SIG-M5 treated with dmso at 0.1 percent for 504 hours (cell line): ENCODE data around the gene CYP4F3.
"Not testable (repeated sequence)": the region's sequence is repeated elsewhere in the genome, so short reads cannot be mapped to it uniquely, and the experiment has no call there.

Source experiments
- DNase-seq: peaks from one replicate; lab custom pipeline; 2025; ENCODE audit not compliant: unreplicated experiment; lab: John Stamatoyannopoulos, UW

Gene CYP4F3, protein sequence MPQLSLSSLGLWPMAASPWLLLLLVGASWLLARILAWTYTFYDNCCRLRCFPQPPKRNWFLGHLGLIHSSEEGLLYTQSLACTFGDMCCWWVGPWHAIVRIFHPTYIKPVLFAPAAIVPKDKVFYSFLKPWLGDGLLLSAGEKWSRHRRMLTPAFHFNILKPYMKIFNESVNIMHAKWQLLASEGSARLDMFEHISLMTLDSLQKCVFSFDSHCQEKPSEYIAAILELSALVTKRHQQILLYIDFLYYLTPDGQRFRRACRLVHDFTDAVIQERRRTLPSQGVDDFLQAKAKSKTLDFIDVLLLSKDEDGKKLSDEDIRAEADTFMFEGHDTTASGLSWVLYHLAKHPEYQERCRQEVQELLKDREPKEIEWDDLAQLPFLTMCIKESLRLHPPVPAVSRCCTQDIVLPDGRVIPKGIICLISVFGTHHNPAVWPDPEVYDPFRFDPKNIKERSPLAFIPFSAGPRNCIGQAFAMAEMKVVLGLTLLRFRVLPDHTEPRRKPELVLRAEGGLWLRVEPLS

DNA sequence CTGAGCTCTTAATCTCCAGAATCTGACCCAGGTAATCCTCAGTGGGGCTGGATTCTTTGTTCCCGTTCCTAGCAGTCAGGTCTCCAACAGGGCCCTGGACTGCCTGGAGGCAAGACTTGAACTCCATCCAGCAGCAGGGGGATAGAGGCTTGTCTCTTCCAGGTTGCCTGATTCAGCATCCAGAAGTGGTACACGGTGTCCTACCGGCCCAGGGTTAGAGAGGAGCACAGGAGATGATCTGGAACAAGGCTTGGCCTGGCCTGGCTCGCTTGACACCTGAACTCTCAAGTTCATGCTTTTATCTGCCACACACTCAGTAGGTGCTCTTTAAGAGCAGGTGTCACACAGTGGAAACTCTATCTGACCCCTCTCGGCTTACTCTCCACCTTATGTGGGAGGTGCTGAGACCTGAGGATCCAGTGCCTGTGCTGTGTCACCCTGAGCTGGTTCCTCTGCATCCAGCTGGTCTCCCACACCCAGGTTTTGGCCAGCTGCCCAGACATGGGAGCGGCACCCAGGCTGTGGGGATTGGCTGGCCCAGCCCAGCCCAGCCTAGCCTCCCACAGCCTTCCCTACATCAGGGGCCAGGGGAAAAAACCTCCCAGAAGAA is at the start of gene CYP4F3:
CYP4F3 (plus strand) TSS at position 604 of the 610 bp plus-strand sequence. CDS start 519 bp downstream, outside the sequence.
- DNase-seq, result peak; percentile 40

- DNase-seq, result no peak
Observed at GRCh38 chr19:15591796-15592195, 48.9 kb upstream of the CYP4F3 start.

- not testable (repeated sequence) for DNase-seq
Observed at GRCh38 chr19:15592506-15592905, 48.2 kb upstream of the CYP4F3 start.

GRCh38 chr19:15593766-15594165 is 46.9 kb upstream of the CYP4F3 start:
- DNase-seq, result not testable (repeated sequence)

DNA sequence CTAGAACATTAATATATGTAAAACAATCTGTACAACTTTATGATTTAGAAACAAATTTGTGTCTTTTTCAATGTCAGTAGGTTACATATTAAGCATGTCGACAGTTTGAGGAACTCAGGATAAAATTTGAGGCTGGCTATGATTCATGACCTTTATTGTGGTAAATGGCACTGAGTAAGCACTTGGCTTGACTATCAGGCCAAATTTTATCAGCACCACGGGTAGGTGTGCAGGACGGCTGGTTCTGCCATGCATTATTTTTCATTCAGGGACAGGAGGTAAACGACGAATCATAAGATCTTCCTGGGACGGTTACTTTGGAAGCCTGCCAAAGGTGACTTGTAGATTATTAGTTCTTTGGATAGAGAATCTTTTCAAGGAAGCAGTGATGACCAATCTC is 45.6 kb upstream of the CYP4F3 start:
- DNase-seq, result no peak

DNA sequence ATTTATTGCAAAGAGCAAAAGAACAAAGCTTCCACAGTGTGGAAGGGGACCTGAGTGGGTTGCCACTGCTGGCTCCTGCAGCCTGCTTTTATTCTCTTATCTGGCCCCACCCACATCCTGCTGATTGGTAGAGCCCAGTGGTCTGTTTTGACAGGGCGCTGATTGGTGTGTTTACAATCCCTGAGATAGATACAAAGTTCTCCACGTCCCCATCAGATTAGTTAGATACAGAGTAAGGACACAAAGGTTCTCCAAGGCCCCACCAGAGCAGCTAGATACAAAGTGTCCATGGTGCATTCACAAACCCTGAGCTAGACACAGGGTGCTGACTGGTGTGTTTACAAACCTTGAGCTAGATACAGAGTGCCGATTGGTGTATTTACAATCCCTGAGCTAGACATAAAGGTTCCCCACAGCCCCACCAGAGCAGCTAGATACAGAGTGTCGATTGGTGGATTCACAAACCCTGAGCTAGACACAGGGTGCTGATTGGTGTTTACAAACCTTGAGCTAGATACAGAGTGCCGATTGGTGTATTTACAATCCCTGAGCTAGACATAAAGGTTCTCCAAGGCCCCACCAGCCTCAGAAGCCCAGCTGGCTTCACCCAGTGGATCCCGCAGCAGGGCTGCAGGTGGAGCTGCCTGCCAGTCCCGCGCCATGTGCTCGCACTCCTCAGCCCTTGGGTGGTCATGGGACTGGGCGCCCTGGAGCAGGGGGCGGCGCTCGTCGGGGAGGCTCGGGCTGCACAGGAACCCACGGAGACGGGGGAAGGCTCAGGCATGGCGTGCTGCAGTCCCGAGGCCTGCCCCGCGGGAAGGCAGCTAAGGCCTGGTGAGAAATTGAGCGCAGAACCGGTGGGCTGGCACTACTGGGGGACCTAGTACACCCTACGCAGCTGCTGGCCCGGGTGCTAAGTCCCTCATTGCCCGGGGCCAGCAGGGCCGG is 32.4 kb upstream of the CYP4F3 start:
- DNase-seq, result not testable (repeated sequence)

- DNase-seq, result no peak
Observed at GRCh38 chr19:15609261-15609660, 31.4 kb upstream of the CYP4F3 start.

DNA sequence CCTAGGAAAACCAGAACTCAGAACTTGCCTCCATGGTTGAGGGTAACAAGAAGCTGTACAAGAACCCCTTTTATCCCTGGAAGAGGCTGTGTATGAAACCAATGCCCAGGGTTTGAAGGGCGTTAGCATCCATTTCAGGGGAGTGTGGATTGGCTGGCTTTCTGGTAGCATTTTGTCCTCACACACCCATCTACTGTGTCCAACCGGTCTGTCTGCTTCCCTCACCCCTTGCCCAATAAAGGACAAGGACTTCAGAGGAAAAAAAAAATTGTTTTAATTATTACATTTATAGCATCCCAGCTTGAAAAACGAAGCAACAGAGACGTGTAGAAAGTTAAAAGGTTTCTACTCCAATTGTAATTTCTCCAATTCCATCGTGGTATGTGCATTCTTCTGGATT is 28.4 kb upstream of the CYP4F3 start:
- DNase-seq, result no peak

DNA sequence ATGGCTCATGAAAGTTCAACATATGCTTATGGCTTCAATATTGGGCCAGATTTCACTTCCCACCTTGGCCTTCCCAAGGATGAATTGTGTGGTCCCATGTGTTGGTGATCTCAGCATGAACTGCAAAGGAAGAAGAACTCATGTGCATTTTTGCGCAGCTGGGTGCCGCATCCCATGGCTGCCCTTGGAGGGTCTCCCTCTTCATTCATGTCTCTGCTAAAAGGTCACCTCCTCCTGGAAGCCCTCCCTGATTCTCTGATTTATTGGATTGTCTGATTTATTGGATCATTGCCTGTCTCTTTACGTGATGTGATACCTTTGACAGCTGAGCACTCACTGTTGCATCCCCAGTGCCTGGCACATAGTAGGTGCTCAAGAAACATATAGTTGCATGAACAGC is 27.4 kb upstream of the CYP4F3 start:
- DNase-seq, result no peak

DNA sequence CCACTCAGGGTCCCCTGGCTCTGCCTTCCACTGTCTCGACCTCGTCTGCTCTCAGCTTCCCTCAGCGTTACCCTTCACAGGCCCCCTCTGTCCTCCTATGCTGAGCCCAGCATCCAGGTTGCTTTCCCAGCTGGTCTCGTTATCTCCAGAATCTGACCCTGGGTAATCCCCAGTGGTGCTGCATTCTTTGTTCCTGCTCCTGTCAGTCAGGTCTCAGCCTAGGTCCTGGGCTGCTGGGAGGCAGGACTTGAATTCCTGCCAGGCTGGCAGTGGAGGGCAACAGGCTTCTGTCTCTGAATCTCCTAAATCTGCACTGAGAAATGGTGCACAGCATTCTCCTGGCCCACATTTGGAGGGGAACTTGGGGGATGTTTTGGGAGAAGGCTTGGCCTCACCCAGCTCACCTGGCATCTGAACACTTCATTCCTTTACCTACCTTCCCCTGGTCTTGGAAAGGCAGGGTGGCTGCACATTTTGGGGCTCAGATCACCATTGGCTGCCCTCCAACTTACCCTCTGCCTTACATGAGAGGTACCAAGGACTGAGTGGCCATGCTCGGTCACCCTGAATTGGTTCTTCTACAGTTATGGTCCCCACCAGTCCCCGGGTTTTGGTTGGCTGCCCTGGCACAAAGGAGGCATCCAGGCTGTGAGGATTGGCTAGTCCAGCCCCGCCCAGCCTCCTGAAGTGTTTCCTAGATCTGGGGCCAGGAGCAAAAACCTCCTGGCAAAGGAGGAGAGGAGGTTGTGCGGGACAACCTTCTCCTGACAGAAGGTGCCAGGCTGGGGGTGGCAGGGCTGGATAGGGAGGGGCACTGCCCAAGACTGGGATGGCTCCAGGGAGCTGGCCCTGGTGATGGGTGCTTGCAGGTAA is 26.0 kb upstream of the CYP4F3 start, which contains the start of gene CYP4F8:
CYP4F8 (plus strand) TSS at position 712 of the 873 bp plus-strand sequence. CDS start 399 bp downstream, outside the sequence.
- DNase-seq, result peak; percentile 7

- no peak for DNase-seq
Observed at GRCh38 chr19:15615526-15615925, 25.2 kb upstream of the CYP4F3 start.

DNA sequence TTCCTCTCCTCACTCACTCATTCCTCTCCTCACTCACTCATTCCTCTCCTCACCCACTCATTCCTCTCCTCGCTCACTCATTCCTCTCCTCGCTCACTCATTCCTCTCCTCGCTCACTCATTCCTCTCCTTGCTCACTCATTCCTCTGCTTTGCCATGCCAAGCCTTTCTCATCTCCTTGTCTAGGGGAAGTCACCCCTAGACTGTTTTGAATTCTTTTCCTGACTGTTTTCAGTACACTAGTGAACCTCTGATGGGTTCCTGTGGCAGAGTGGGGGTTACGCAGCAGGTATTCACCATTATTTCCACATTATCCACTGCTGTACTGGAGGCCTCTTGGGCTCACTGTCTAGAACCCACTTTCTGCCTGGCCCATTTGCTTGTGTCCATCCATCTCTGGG is 24.5 kb upstream of the CYP4F3 start:
- no peak for DNase-seq

GRCh38 chr19:15616627-15617270 is 23.9 kb upstream of the CYP4F3 start:
- DNase-seq, result no peak

DNA sequence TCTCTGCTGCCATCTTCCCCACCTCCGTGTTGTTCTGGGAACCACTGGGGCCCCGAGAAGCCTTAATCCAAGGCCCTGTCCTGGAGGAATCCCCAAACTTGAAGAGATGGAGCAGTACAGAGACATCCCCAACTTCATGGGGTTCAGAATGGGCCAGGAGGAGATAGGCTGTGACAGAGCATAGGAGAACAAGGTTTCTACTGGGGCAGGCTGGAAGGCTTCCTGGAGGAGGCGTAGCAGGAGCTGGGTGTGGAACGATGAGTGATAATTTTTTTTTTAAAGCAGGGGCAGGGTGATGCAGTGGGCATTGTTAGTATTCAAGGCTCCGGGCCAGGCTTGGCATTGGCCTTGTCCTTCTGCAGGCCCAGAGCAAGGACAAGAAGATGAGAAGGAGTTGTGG is 22.4 kb upstream of the CYP4F3 start:
- DNase-seq, result no peak

- no peak for DNase-seq
Observed at GRCh38 chr19:15621801-15622200, 18.9 kb upstream of the CYP4F3 start.

DNA sequence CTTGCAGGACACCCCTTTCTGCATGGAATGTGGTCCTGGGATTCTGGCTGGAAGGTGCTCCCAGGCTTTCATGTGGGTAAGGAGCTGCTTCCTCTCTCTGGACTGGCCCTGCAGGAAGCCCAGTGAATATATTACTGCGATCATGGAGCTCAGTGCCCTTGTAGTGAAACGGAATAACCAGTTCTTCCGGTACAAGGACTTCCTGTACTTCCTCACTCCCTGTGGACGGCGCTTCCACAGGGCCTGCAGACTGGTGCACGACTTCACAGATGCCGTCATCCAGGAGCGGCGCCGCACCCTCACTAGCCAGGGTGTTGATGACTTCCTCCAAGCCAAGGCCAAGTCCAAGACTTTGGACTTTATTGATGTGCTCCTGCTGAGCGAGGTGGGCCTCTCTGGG is 17.7 kb upstream of the CYP4F3 start:
- no peak for DNase-seq

- DNase-seq, result no peak
Observed at GRCh38 chr19:15623711-15624318, 16.9 kb upstream of the CYP4F3 start.

DNA sequence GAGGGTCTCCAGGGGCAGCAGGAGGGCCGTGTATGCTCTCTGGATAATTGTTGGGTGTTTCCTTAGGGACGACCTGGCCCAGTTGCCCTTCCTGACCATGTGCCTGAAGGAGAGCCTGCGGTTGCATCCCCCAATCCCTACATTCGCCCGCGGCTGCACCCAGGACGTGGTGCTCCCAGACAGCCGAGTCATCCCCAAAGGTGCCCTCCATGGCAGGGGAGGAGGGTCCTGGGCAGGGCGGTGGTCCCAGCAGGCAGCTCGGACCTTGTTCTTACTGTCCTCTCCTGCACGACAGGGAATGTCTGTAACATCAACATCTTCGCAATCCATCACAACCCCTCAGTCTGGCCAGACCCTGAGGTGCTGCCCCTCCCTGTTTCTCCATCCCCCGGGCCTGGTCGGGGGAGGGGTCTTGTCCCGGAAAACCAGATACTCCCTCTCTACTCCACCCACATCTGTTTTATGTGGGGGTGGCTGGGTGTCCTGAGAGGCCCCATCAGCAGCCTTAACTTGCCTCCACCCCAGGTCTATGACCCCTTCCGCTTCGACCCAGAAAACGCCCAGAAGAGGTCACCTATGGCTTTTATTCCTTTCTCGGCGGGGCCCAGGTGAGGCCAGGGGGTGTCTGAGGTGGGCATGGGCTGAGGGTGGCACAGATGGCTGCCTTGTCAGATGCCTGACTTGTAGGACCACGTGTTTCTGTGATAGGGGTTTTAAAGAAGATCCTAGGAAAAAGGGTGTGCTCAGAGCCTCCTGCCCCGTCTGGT is 12.3 kb upstream of the CYP4F3 start:
- no peak for DNase-seq
